ENCODE data around the gene LYST. TPM values are rescaled to one million over a fixed set of nuclear protein-coding genes. Genes with fewer than 3 reads are reported as not detected.

LYST gene
- total and polyA plus RNA-seq, 2 of the 4 experiments (the other 2 are of a cell fraction) = 2.2 to 7.2 TPM

DNA sequence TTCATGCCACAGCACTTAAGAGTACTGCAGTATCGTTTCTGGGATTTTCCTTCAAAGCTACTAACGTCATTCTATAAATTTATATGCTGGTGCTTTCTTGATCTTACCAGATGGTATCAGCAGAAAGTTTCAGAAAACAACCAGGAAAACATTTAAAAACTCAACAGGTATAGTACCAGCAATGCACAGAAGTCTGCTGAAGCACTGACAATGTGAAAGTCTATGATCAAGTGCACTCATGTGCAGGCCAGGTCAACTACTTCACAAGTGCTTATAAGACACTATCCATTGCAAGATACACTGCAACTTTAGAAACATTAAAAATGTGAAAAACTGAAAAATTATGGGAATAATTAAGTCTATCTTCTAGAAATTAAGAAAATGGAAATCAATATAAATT is 34.7 kb downstream of the LYST start:
- no peak overlapping the region for H3K9ac ChIP-seq (ENCODE audit: low read depth, low read length)
- no peak for TF ChIP-seq CHD1 (IDR thresholded peaks at IDR 0.05; ENCODE audit: low read depth, low read length)
- TF ChIP-seq, protein P1, sequence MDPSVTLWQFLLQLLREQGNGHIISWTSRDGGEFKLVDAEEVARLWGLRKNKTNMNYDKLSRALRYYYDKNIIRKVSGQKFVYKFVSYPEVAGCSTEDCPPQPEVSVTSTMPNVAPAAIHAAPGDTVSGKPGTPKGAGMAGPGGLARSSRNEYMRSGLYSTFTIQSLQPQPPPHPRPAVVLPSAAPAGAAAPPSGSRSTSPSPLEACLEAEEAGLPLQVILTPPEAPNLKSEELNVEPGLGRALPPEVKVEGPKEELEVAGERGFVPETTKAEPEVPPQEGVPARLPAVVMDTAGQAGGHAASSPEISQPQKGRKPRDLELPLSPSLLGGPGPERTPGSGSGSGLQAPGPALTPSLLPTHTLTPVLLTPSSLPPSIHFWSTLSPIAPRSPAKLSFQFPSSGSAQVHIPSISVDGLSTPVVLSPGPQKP (IDR thresholded peaks at IDR 0.05; ENCODE audit: borderline replicate concordance, low read depth, low read length) = no peak
- TF ChIP-seq MAZ (IDR thresholded peaks at IDR 0.05; ENCODE audit: borderline replicate concordance, low read depth, low read length) = no peak
- TF ChIP-seq POLR2A (IDR thresholded peaks at IDR 0.05; ENCODE audit: low read depth, low read length) = no peak
- no peak for TF ChIP-seq MXI1 (IDR thresholded peaks at IDR 0.05; ENCODE audit: borderline replicate concordance, low read depth, low read length)
- TF ChIP-seq, protein P2, sequence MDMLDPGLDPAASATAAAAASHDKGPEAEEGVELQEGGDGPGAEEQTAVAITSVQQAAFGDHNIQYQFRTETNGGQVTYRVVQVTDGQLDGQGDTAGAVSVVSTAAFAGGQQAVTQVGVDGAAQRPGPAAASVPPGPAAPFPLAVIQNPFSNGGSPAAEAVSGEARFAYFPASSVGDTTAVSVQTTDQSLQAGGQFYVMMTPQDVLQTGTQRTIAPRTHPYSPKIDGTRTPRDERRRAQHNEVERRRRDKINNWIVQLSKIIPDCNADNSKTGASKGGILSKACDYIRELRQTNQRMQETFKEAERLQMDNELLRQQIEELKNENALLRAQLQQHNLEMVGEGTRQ (IDR thresholded peaks at IDR 0.05; ENCODE audit: low read depth, low read length) = no peak
- no peak overlapping the region for H2BK20ac ChIP-seq (ENCODE audit: low read depth, low read length)
- no peaks in the 10 kb centered on the region for H3K9me1 ChIP-seq (ENCODE audit: insufficient read depth, low read length)
- no peak overlapping the region for H2BK120ac ChIP-seq (ENCODE audit: low read depth, low read length)
- no peak overlapping the region for H3K56ac ChIP-seq (ENCODE audit: extremely low read depth, insufficient read depth, low read length)
- H2BK15ac ChIP-seq (ENCODE audit: low read depth, low read length) = no peak overlapping the region
- H3K4me2 ChIP-seq (ENCODE audit: low read depth, low read length) = no peak overlapping the region
- H3K23ac ChIP-seq (ENCODE audit: low read depth, low read length) = no peak overlapping the region
- dilution Hi-C loops (cut with HindIII; ENCODE audit: low sequenced_read_pairs, unreplicated experiment) = no loop called here
- no CpG with 5 or more reads among the region's 2 CpGs for WGBS, 2 experiments (ENCODE audit: extremely low coverage in 2 of 2, insufficient read length in 1 of 2)
- H3K27me3 ChIP-seq (ENCODE audit: control insufficient read depth, insufficient read depth, low read length) = no peaks in the 10 kb centered on the region
- no peak overlapping the region for H2AK5ac ChIP-seq (ENCODE audit: low read depth, low read length)
- H3K18ac ChIP-seq (ENCODE audit: low read depth, low read length) = no peak overlapping the region
- H2AK9ac ChIP-seq (replicated peaks; ENCODE audit: low read depth, low read length, poor library complexity) = no peak overlapping the region
- no peak overlapping the region for H4K5ac ChIP-seq (ENCODE audit: low read depth, low read length)
- no peak overlapping the region for H3K4me3 ChIP-seq (ENCODE audit: insufficient read depth, low read depth, low read length)
- no peak overlapping the region for H3K27ac ChIP-seq (ENCODE audit: insufficient read depth, low read length)
- CTCF ChIA-PET = interaction anchor here (1.0 to 3.0 kb wide), 3 partner anchors 9 to 11 kb away, joined by 5 to 14 read pairs (median 9); no protein-coding TSS in a partner anchor
- BruUV-seq (replicated peaks) = no TSS peak
- no peak overlapping the region for H4K91ac ChIP-seq (ENCODE audit: insufficient read depth, low read depth, low read length)
- H2BK5ac ChIP-seq (ENCODE audit: low read depth, low read length, poor library complexity, severe bottlenecking) = no peak overlapping the region
- H3K36me3 ChIP-seq (ENCODE audit: control insufficient read depth, insufficient read depth, low read length) = no peaks in the 10 kb centered on the region
- H4K8ac ChIP-seq (ENCODE audit: low read depth in 2 of 2, low read length in 2 of 2) = no peak overlapping the region
- DNase-seq = no peak
- intact Hi-C loops (cut with micrococcal nuclease) = loop anchor here (5.0 kb wide), 1 partner anchor 70 kb away; no protein-coding TSS in a partner anchor
- no peak for ATAC-seq (ENCODE audit: low read depth)
- peaks cover 2% of the 10 kb centered on the region; the same call in 1 of the 2 replicates for H3K4me1 ChIP-seq (ENCODE audit: control insufficient read depth, insufficient read depth, low read length)
- H3K4ac ChIP-seq (ENCODE audit: low read depth, low read length) = no peak overlapping the region
- POLR2A ChIA-PET (ENCODE audit: unreplicated experiment) = no interaction called here
- H2AFZ ChIP-seq (replicated peaks; ENCODE audit: low read length, poor library complexity) = no peak overlapping the region
- peaks cover 0 to 7% of the 10 kb centered on the region in 2 experiments; a peak in 2 of 4 replicates for H3K79me1 ChIP-seq (ENCODE audit: low read depth in 1 of 2, low read length in 2 of 2)
- in situ Hi-C loops (cut with MboI; ENCODE audit: low sequenced_read_pairs) = no loop called here
- no peak overlapping the region for H3K14ac ChIP-seq (replicated peaks; ENCODE audit: low read depth, low read length)
- no peaks in the 10 kb centered on the region for H4K20me1 ChIP-seq (ENCODE audit: insufficient read depth, low read length)
- no peaks in the 10 kb centered on the region for H3K9me3 ChIP-seq (ENCODE audit: control insufficient read depth, insufficient read depth, low read length)

Measured in IMR-90 (cell line).